Loucy (cell line): ENCODE measurements around the gene CYB561D2.

Experiments used
- EZH2phosphoT487 ChIP-seq: fragments of 200-600 bp; IDR thresholded peaks from 2 replicates; pipeline ENCODE4 v1.6.1; 2018; ENCODE audit warnings: antibody characterized with exemption, mild to moderate bottlenecking, moderate library complexity, borderline replicate concordance
- TF ChIP-seq, protein P1 (sequence below): fragments of 200-600 bp; sonication (generic); conservative IDR thresholded peaks from 2 replicates; pipeline ENCODE4 v1.5.1; 2014; ENCODE audit warnings: mild to moderate bottlenecking, antibody characterized with exemption, low read length

DNA sequence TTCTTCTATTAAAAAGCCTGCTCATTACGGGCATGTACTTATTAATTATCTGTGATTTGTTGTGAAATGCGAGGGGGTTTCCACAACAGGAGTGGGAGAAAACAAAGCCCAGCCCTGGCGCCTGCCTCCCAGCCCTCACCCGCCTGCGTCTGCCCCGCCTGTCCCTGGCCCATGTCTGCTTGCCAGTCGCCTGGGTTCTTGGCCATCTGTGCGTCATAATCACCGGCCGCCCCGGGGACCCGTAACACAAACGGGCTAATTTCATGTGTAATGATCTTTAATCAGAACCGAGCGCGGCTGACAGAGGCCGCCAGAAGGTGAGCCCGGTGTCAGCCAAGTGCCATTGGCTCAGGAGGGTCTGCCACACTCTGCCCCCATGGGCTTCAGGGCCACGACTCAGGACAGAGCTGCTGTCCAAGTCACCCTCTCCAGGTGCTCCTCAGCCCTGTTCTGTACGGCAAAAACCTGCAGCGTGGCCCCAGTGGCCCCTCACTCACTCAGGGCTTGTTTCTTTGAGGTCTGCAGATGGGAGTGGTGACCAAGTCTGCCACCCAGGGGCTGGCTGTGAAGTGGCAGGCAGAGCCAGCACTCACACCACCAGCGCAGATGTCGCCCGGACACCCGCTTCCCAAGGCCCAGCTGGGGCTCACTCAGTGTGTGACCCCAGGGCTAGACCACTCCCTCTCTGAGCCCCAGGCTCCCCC, 37.5 kb downstream of the CYB561D2 start:
- TF ChIP-seq, protein P1, sequence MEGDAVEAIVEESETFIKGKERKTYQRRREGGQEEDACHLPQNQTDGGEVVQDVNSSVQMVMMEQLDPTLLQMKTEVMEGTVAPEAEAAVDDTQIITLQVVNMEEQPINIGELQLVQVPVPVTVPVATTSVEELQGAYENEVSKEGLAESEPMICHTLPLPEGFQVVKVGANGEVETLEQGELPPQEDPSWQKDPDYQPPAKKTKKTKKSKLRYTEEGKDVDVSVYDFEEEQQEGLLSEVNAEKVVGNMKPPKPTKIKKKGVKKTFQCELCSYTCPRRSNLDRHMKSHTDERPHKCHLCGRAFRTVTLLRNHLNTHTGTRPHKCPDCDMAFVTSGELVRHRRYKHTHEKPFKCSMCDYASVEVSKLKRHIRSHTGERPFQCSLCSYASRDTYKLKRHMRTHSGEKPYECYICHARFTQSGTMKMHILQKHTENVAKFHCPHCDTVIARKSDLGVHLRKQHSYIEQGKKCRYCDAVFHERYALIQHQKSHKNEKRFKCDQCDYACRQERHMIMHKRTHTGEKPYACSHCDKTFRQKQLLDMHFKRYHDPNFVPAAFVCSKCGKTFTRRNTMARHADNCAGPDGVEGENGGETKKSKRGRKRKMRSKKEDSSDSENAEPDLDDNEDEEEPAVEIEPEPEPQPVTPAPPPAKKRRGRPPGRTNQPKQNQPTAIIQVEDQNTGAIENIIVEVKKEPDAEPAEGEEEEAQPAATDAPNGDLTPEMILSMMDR: peak; percentile 59
- TF ChIP-seq EZH2phosphoT487: no peak
